H1 (cell line): ENCODE measurements around the gene STRN. TPM values are rescaled to one million over a fixed set of nuclear protein-coding genes. Genes with fewer than 3 reads are reported as not detected.

Experiments
- HDAC6 ChIP-seq: IDR thresholded peaks from one replicate; pipeline ENCODE4 v1.7.1; 2012; ENCODE audit warnings: low read depth, mild to moderate bottlenecking, inconsistent platforms, low read length, moderate library complexity
- KDM1A ChIP-seq: fragments of 200-600, 300-600 bp; sonication (generic); IDR thresholded peaks from 2 replicates; pipeline ENCODE4 v1.7.1; 2016; ENCODE audit warnings: mild to moderate bottlenecking, low read length, borderline replicate concordance
- KDM5A ChIP-seq: fragments of 200-600 bp; IDR thresholded peaks from 2 replicates; pipeline ENCODE4 v1.7.1; 2012; ENCODE audit warnings: mild to moderate bottlenecking, low read length, inconsistent platforms, mixed read lengths
- TAF7 ChIP-seq: optimal IDR thresholded peaks from 2 replicates; pipeline ENCODE3; 2011; ENCODE audit warnings: low read depth, mild to moderate bottlenecking, inconsistent platforms, low read length, moderate library complexity, borderline replicate concordance
- polyA plus RNA-seq, 7 experiments: library from polyadenylated mRNA; depleted of rRNA in 3 of 7; stranded (reverse) in 5 of 7; unstranded in 2 of 7; fragments of >200 nt in 5 of 7; fragments of 200-250 nt in 2 of 7; gene quantifications; 1 replicate in 5 of 7; 2 replicates in 1 of 7; 4 replicates in 1 of 7; pipeline versions ENCODE4 v1.2.1 to v1.2.3, GENCODE V29; 2011 to 2013; ENCODE audit warnings: missing spikeins in 2 of 7, mixed read lengths in 2 of 7
- total RNA-seq: library from RNA; stranded (reverse); fragmentation: NEBNext Ultra II Directional; extraction: Animal tissue kit (Norgen Biotek cat#: 25700); gene quantifications from 2 replicates; pipeline ENCODE4 v1.2.1, GENCODE V29; 2021
- TF ChIP-seq, protein P1 (sequence below): fragments of 300-600 bp; sonication (generic); IDR thresholded peaks from 2 replicates; pipeline ENCODE4 v1.7.1; 2012; ENCODE audit warnings: low read length, moderate library complexity, mild to moderate bottlenecking, inconsistent platforms; ENCODE audit not compliant: insufficient replicate concordance

Gene STRN
- total and polyA plus RNA-seq, 2 of the 8 experiments (the other 6 are each of a cell fraction or from before 2014, with no cell fraction given), result 8.3 to 47.0 TPM

DNA sequence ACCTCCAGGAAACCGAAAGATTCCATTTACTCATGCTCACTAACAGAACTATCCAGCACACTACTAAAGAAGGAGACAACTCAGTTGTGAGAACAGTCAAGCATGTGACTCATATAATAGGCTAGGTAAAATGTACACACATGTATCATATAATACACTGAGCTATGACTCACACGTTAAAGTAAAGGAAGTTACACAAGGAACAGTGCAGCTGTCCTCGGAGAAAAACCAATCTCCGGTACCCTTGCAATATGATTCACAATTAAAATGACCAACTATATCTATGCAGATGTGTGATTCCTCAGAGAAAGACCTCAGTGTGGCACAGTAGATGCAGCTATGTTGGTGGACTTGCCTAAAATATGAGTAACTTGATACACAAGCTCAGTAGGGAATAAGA, 76.5 kb downstream of the STRN start (continued):
- TF ChIP-seq, protein P1, sequence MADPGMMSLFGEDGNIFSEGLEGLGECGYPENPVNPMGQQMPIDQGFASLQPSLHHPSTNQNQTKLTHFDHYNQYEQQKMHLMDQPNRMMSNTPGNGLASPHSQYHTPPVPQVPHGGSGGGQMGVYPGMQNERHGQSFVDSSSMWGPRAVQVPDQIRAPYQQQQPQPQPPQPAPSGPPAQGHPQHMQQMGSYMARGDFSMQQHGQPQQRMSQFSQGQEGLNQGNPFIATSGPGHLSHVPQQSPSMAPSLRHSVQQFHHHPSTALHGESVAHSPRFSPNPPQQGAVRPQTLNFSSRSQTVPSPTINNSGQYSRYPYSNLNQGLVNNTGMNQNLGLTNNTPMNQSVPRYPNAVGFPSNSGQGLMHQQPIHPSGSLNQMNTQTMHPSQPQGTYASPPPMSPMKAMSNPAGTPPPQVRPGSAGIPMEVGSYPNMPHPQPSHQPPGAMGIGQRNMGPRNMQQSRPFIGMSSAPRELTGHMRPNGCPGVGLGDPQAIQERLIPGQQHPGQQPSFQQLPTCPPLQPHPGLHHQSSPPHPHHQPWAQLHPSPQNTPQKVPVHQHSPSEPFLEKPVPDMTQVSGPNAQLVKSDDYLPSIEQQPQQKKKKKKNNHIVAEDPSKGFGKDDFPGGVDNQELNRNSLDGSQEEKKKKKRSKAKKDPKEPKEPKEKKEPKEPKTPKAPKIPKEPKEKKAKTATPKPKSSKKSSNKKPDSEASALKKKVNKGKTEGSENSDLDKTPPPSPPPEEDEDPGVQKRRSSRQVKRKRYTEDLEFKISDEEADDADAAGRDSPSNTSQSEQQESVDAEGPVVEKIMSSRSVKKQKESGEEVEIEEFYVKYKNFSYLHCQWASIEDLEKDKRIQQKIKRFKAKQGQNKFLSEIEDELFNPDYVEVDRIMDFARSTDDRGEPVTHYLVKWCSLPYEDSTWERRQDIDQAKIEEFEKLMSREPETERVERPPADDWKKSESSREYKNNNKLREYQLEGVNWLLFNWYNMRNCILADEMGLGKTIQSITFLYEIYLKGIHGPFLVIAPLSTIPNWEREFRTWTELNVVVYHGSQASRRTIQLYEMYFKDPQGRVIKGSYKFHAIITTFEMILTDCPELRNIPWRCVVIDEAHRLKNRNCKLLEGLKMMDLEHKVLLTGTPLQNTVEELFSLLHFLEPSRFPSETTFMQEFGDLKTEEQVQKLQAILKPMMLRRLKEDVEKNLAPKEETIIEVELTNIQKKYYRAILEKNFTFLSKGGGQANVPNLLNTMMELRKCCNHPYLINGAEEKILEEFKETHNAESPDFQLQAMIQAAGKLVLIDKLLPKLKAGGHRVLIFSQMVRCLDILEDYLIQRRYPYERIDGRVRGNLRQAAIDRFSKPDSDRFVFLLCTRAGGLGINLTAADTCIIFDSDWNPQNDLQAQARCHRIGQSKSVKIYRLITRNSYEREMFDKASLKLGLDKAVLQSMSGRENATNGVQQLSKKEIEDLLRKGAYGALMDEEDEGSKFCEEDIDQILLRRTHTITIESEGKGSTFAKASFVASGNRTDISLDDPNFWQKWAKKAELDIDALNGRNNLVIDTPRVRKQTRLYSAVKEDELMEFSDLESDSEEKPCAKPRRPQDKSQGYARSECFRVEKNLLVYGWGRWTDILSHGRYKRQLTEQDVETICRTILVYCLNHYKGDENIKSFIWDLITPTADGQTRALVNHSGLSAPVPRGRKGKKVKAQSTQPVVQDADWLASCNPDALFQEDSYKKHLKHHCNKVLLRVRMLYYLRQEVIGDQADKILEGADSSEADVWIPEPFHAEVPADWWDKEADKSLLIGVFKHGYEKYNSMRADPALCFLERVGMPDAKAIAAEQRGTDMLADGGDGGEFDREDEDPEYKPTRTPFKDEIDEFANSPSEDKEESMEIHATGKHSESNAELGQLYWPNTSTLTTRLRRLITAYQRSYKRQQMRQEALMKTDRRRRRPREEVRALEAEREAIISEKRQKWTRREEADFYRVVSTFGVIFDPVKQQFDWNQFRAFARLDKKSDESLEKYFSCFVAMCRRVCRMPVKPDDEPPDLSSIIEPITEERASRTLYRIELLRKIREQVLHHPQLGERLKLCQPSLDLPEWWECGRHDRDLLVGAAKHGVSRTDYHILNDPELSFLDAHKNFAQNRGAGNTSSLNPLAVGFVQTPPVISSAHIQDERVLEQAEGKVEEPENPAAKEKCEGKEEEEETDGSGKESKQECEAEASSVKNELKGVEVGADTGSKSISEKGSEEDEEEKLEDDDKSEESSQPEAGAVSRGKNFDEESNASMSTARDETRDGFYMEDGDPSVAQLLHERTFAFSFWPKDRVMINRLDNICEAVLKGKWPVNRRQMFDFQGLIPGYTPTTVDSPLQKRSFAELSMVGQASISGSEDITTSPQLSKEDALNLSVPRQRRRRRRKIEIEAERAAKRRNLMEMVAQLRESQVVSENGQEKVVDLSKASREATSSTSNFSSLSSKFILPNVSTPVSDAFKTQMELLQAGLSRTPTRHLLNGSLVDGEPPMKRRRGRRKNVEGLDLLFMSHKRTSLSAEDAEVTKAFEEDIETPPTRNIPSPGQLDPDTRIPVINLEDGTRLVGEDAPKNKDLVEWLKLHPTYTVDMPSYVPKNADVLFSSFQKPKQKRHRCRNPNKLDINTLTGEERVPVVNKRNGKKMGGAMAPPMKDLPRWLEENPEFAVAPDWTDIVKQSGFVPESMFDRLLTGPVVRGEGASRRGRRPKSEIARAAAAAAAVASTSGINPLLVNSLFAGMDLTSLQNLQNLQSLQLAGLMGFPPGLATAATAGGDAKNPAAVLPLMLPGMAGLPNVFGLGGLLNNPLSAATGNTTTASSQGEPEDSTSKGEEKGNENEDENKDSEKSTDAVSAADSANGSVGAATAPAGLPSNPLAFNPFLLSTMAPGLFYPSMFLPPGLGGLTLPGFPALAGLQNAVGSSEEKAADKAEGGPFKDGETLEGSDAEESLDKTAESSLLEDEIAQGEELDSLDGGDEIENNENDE, result no peak
- TF ChIP-seq KDM1A, result no peak
- no peak for TF ChIP-seq TAF7
- no peak for TF ChIP-seq HDAC6
- TF ChIP-seq KDM5A, result no peak
